GM12878 (cell line): Measurements from ENCODE around the gene GLIPR2. TPM values are rescaled to one million over a fixed set of nuclear protein-coding genes. Genes with fewer than 3 reads are reported as not detected.

Experiments used
- ATAC-seq: fragments of 200-7000 bp; cut with Tn5 transposase; 3 replicates; pipeline ENCODE4 v1.9.1; 2020; ENCODE audit warnings: mild to moderate bottlenecking, moderate library complexity
- BruUV-seq: library from RNA; stranded (reverse); fragments of 400-500 nt; replicated peaks from 2 replicates; lab custom pipeline; 2021; lab: Mats Ljungman, UMichigan
- CTCF ChIA-PET: fragments of 300-600 bp; sonication (Branson Sonifier 250); formaldehyde crosslinking; extraction: SDS; loops from one replicate; lab custom pipeline; 2021; ENCODE audit warnings: inconsistent platforms; lab: Yijun Ruan, JAX
- POLR2A ChIA-PET: fragments of 350-600 bp; formaldehyde crosslinking; extraction: SDS; loops from one replicate; lab custom pipeline; 2021; ENCODE audit warnings: inconsistent platforms; lab: Charles Lee
- RAD21 ChIA-PET: fragments of 300-600 bp; sonication (Branson Sonifier 250); formaldehyde crosslinking; loops from one replicate; lab custom pipeline; 2023; ENCODE audit warnings: antibody characterized with exemption; ENCODE audit not compliant: unreplicated experiment; lab: Charles Lee
- SMC1A ChIA-PET: fragments of 300-600 bp; sonication (Branson Sonifier 250); formaldehyde crosslinking; loops from one replicate; lab custom pipeline; 2023; ENCODE audit not compliant: unreplicated experiment, uncharacterized antibody; lab: Charles Lee
- DNase-seq: peaks from one replicate; pipeline ENCODE4 v3.0.0-alpha.2; 2011; ENCODE audit warnings: low read depth, low spot score
- FAIRE-seq: peaks from 3 replicates; lab custom pipeline; 2011; peaks lifted over from hg19 to GRCh38; lab: Jason Lieb, UNC
- H2AFZ ChIP-seq: 2 replicates; pipeline ENCODE4 v1.6.0; 2011; ENCODE audit warnings: low read depth, low read length, control low read depth; ENCODE audit not compliant: control insufficient read depth
- H3K27ac ChIP-seq: 2 replicates; pipeline ENCODE4 v1.5.1; 2011; ENCODE audit warnings: control low read depth; ENCODE audit not compliant: control insufficient read depth, insufficient read depth
- H3K27me3 ChIP-seq, 2 experiments: replicated peaks in 1 of 2; 2 replicates each; pipeline versions ENCODE4 v1.6.0 to v1.6.1; 2011; ENCODE audit warnings: low read length in 1 of 2; ENCODE audit not compliant: control insufficient read depth in 2 of 2, insufficient read depth in 2 of 2
- H3K36me3 ChIP-seq, 2 experiments: 2 replicates each; pipeline ENCODE4 v1.5.1; 2011; ENCODE audit warnings: low read length in 1 of 2; ENCODE audit not compliant: control insufficient read depth in 2 of 2, insufficient read depth in 2 of 2
- H3K4me1 ChIP-seq: 2 replicates; pipeline ENCODE4 v1.6.1; 2011; ENCODE audit warnings: mild to moderate bottlenecking, low read length, moderate library complexity, mixed read lengths; ENCODE audit not compliant: control insufficient read depth, insufficient read depth
- H3K4me2 ChIP-seq: 2 replicates; pipeline ENCODE4 v1.6.0; 2011; ENCODE audit warnings: control low read depth; ENCODE audit not compliant: control insufficient read depth, insufficient read depth
- H3K4me3 ChIP-seq: fragments of 200-600 bp; sonication (generic); 2 replicates; pipeline ENCODE4 v1.5.1; 2016
- H3K79me2 ChIP-seq: 2 replicates; pipeline ENCODE4 v1.6.0; 2011; ENCODE audit warnings: low read length; ENCODE audit not compliant: control insufficient read depth, insufficient read depth
- H3K9ac ChIP-seq: 2 replicates; pipeline ENCODE4 v1.8.0; 2011; ENCODE audit warnings: low read length, control low read depth, mixed read lengths; ENCODE audit not compliant: control insufficient read depth, insufficient read depth
- H3K9me3 ChIP-seq: replicated peaks from 3 replicates; pipeline ENCODE4 v1.5.1; 2011; ENCODE audit warnings: mild to moderate bottlenecking, low read length; ENCODE audit not compliant: control insufficient read depth, insufficient read depth
- H4K20me1 ChIP-seq: 2 replicates; pipeline ENCODE4 v1.6.0; 2011; ENCODE audit not compliant: control insufficient read depth, insufficient read depth
- BHLHE40 ChIP-seq, 2 experiments: fragments of 450-650 bp in 1 of 2; IDR thresholded peaks; 2 replicates each; pipeline ENCODE4 v1.6.1; 2011 to 2017; ENCODE audit warnings: low read depth in 2 of 2, borderline replicate concordance in 1 of 2, improper control_type of control experiment in 1 of 2, low read length in 1 of 2, mild to moderate bottlenecking in 1 of 2
- DPF2 ChIP-seq: fragments of 450-650 bp; IDR thresholded peaks from 2 replicates; pipeline ENCODE4 v1.6.1; 2017; ENCODE audit warnings: mild to moderate bottlenecking
- GATAD2B ChIP-seq: fragments of 450-650 bp; conservative IDR thresholded peaks from 2 replicates; pipeline ENCODE4 v1.6.1; 2017; ENCODE audit warnings: low read depth, mild to moderate bottlenecking, moderate library complexity
- NBN ChIP-seq: fragments of 450-650 bp; IDR thresholded peaks from 2 replicates; pipeline ENCODE4 v1.6.1; 2016
- NFYA ChIP-seq: IDR thresholded peaks from 2 replicates; pipeline ENCODE4 v1.6.1; 2011; ENCODE audit warnings: low read depth, mild to moderate bottlenecking, low read length, improper control_type of control experiment, borderline replicate concordance
- POLR2AphosphoS5 ChIP-seq: IDR thresholded peaks from 2 replicates; pipeline ENCODE4 v1.6.1; 2011; ENCODE audit warnings: mild to moderate bottlenecking, low read length, inconsistent platforms
- SUZ12 ChIP-seq: fragments of 200-600 bp; sonication (generic); IDR thresholded peaks from one replicate; pipeline ENCODE4 v1.6.1; 2018; ENCODE audit warnings: antibody characterized with exemption, mild to moderate bottlenecking; ENCODE audit not compliant: unreplicated experiment
- WRNIP1 ChIP-seq: IDR thresholded peaks from 2 replicates; pipeline ENCODE4 v1.6.1; 2011; ENCODE audit warnings: low read depth, low read length, improper control_type of control experiment, borderline replicate concordance
- ZBED1 ChIP-seq: IDR thresholded peaks from 2 replicates; pipeline ENCODE4 v1.6.1; 2016; ENCODE audit warnings: borderline replicate concordance
- ZBTB11 ChIP-seq: fragments of 450-650 bp; formaldehyde crosslinking; IDR thresholded peaks from 2 replicates; pipeline ENCODE4 v1.5.0; 2022; ENCODE audit warnings: mild to moderate bottlenecking, missing genetic modification characterization
- ZNF207 ChIP-seq: fragments of 450-650 bp; IDR thresholded peaks from 2 replicates; pipeline ENCODE4 v1.6.1; 2014; ENCODE audit warnings: antibody characterized with exemption, mild to moderate bottlenecking, borderline replicate concordance
- ZNF384 ChIP-seq: IDR thresholded peaks from 2 replicates; pipeline ENCODE4 v1.6.1; 2012; ENCODE audit warnings: low read depth, mild to moderate bottlenecking, low read length, improper control_type of control experiment, borderline replicate concordance
- WGBS: methylation state at CpG from one replicate; pipeline ENCODE4 v1.1.6; 2016; ENCODE audit warnings: low lambda C conversion rate; ENCODE audit not compliant: insufficient replicate concordance, insufficient coverage; ENCODE audit errors: missing lambda C conversion rate; 5-methylcytosine and 5-hydroxymethylcytosine counted together
- in situ Hi-C: fragments of 300-500 bp; cut with MboI; formaldehyde crosslinking; loops from 9 replicates; pipeline ENCODE4 v1.14.3; 2018; ENCODE audit warnings: mixed read lengths
- intact Hi-C: fragments of 100-400 bp; cut with micrococcal nuclease; formaldehyde crosslinking; loops from one replicate; pipeline ENCODE4 v1.14.2; 2022; ENCODE audit not compliant: unreplicated experiment
- polyA plus RNA-seq, 11 experiments: library from polyadenylated mRNA; depleted of rRNA in 4 of 11; unstranded in 6 of 11; stranded (reverse) in 5 of 11; fragments of >200 nt; fragmentation: Nextera tagmentation in 4 of 11; fragmentation: Illumina TruSeq in 1 of 11; extraction: Ambion mirVana in 4 of 11; extraction: Trizol in 1 of 11; gene quantifications; 1 replicate in 1 of 11; 2 replicates in 10 of 11; pipeline versions ENCODE4 v1.2.1 to v1.2.3, GENCODE V29; 2011 to 2016; ENCODE audit warnings: inconsistent platforms in 2 of 11, missing spikeins in 2 of 11, low read depth in 1 of 11
- total RNA-seq, 4 experiments: library from RNA; depleted of rRNA in 3 of 4; stranded (reverse); fragments of >200 nt in 3 of 4; fragmentation: Illumina TruSeq in 1 of 4; extraction: Trizol in 1 of 4; gene quantifications; 2 replicates each; pipeline versions ENCODE4 v1.2.1 to v1.2.3, GENCODE V29; 2013 to 2021

Gene GLIPR2
- total and polyA plus RNA-seq, 10 of the 15 experiments (the other 5 are each of a cell fraction or from before 2014, with no cell fraction given) = 0.41 to 3.5 (median 2.2) TPM

DNA sequence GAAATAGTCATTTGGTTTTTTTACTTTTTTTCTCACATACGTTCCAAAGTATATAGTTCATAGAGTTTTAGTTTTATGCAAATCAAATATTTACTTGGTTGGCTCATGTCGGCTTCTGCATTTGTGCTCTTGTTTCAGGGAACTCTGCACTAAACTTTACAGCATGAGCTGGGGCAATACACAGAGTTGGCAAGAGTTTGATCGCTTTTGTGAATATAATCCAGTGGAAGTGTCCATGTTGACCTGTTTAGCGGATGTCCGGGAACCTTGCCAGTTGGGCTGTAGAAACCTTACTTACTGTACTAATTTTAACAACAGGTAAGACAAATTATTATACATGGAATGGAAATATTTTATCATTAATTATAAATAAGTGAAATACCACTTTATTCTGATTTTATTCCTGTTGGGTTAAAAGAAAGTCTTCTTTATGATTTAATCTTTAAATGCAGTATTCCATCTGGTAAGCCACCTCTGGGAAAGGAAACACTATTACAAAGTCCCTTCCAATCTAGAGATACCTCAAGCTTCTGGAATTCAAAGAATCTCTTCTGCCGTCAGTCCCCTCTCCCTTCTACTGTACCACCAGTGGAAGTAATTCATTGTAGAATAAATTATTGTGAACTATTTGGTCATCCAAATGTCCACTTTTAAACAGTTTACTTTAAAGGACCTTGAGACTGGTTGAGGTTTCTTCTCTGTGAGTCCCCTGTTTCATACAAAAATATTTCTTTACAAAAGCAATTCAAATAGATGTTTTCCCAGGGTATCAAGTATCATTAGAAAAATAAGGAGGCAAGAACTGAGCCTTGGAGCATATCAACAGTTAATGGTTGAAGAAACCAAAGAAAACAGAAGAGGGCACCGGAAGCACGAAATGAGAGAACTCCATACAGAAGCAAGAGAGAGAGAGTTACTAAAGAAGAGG lies 45.2 kb upstream of the GLIPR2 start:
- no peak for ATAC-seq
- Histone ChIP-seq H3K4me3 (no peak overlapping the region), H3K9ac (no peak overlapping the region), H2AFZ (no peak overlapping the region), H3K79me2 (no peaks in the 10 kb centered on the region), H3K27ac (no peak overlapping the region), H3K27me3 (no peaks in the 10 kb centered on the region), H3K36me3 (no peaks in the 10 kb centered on the region), H3K9me3 (no peaks in the 10 kb centered on the region; the same call in 2 of the 3 replicates), H3K4me2 (no peak overlapping the region), H3K4me1 (peaks cover 5% of the 10 kb centered on the region), H4K20me1 (no peaks in the 10 kb centered on the region)
- POLR2A ChIA-PET = no interaction called here
- no TSS peak for BruUV-seq
- no peak for FAIRE-seq
- RAD21 ChIA-PET = no interaction called here
- TF ChIP-seq DPF2 (no peak), ZBTB11 (no peak), GATAD2B (no peak), SUZ12 (no peak), ZNF207 (no peak), NBN (no peak), BHLHE40 (IDR thresholded peaks at IDR 0.05; ENCODE audit: borderline replicate concordance in 1 of 2, low read depth in 2 of 2, low read length in 1 of 2) (no peak), WRNIP1 (no peak), ZNF384 (no peak), POLR2AphosphoS5 (no peak), ZBED1 (no peak), NFYA (no peak)
- CTCF ChIA-PET = interaction anchor here (0.6 to 1.8 kb wide), 3 partner anchors 12 to 76 kb away, joined by 3 to 4 read pairs (median 3); no protein-coding TSS in a partner anchor
- SMC1A ChIA-PET = no interaction called here
- in situ Hi-C loops (no loop called here), intact Hi-C loops (no loop called here)
- WGBS = 91% methylated on average over 8 of the region's 8 CpGs
- no peak for DNase-seq
